ENCODE measurements around the gene ZNF609. TPM values are rescaled to one million over a fixed set of nuclear protein-coding genes. Genes with fewer than 3 reads are reported as not detected.

The ZNF609 gene
- total and polyA plus RNA-seq, 2 of the 13 experiments (the other 11 are each of a cell fraction or from before 2014, with no cell fraction given): 8.9 to 9.9 TPM

DNA sequence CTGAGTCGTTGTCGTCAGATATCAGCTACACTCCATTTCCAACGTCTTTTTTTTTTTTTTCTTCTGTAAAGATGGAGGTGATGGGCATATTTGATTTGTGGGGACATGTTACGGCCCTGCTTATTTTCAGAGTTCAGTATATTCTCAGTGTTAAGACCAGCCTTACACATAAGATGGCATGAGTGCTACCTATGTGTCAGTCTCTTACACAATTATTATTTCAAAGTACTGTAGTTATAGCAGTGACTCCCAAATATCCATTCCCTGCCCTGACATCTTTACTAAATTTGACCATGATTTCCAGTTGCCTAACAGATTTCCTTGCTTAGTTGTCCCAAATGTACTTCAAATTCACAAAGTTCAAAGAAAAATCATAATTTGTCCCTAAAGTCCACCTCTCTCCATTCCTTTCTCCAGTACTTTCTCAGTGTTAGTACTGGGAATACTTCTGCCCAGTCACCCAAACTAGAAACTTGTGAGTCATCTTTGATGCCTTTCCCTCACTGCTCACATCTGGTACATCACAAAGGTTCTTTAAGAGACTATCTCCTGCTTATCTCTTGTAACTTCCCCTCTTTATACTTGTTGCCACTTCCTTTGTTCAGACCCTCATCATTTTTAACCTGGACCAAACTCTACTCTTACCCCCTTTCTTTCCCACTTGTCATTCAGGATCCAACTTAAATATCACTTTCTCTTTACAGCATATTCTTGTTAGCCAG is 67.0 kb downstream of the ZNF609 start (continued):
- TF ChIP-seq, protein P1, sequence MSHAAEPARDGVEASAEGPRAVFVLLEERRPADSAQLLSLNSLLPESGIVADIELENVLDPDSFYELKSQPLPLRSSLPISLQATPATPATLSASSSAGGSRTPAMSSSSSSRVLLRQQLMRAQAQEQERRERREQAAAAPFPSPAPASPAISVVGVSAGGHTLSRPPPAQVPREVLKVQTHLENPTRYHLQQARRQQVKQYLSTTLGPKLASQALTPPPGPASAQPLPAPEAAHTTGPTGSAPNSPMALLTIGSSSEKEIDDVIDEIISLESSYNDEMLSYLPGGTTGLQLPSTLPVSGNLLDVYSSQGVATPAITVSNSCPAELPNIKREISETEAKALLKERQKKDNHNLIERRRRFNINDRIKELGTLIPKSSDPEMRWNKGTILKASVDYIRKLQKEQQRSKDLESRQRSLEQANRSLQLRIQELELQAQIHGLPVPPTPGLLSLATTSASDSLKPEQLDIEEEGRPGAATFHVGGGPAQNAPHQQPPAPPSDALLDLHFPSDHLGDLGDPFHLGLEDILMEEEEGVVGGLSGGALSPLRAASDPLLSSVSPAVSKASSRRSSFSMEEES (CRISPR knock-in tag; IDR thresholded peaks at IDR 0.05): no peak

DNA sequence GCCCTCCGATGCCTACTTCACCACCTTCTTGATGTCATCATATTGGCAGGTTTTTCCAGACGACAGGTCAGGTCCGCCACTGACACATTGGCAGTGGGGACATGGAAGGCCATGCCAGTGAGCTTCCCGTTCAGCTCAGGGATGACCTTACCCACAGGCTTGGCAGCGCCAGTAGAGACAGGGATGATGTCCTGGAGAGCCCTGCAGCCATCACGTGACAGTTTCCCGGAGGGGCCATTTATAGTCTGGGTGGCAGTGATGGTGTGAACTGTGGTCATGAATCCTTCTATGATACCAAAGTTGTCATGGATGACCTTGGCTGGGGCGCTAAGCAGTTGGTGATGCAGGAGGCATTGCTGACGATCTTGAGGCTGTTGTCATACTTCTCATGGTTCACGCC is 68.5 kb downstream of the ZNF609 start:
- POLR2A ChIA-PET: no interaction called here

DNA sequence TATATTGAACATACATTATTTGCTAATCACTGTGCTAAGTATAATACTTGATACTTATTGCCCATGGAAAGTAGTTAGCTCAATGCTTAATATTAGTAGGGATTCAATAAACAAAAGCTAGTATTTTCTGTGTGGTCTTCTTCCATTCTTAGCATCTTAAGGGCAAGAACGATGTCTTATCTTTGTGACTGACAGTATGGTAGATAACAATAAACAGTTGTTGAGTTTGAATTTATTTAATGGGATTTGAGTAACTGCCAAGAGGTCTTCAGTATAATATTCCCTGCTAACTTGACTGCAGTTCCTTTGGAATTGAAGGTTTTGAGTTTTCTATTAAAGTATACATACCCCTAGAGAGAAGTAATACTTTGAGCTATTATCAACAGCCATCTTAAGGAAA is 70.1 kb downstream of the ZNF609 start:
- Histone ChIP-seq H3K79me2 (ENCODE audit: insufficient read depth, low read length) (peaks cover 61% of the 10 kb centered on the region), H3K9ac (ENCODE audit: insufficient read depth, low read depth, low read length) (no peak overlapping the region), H3K27me3 (ENCODE audit: control insufficient read depth in 1 of 2, insufficient read depth in 2 of 2, low read length in 2 of 2) (no peaks in the 10 kb centered on the region), H3K4me1 (ENCODE audit: insufficient read depth, low read length) (peaks cover 26% of the 10 kb centered on the region), H3K27ac (ENCODE audit: extremely low read length, insufficient read depth, low read length) (no peak overlapping the region), H4K20me1 (ENCODE audit: insufficient read depth, low read length) (no peaks in the 10 kb centered on the region), H3K36me3 (replicated peaks in 1 of 2; ENCODE audit: control insufficient read depth in 1 of 2, insufficient read depth in 2 of 2, low read length in 2 of 2) (peaks cover 0 to 1% of the 10 kb centered on the region in 2 experiments; a peak in 2 of 5 replicates), H2AFZ (ENCODE audit: low read length) (no peak overlapping the region), H3K4me3 (replicated peaks in 1 of 3; ENCODE audit: insufficient read depth in 1 of 3, low read depth in 2 of 3, low read length in 3 of 3) (no peak overlapping the region), H3K9me3 (ENCODE audit: low read length) (no peaks in the 10 kb centered on the region), H3K4me2 (ENCODE audit: low read depth, low read length) (no peak overlapping the region)
- in situ Hi-C loops (cut with HindIII; ENCODE audit: extremely low pct_ligation_motif_present, low pct_unique_long_range_greater_than_20kb): no loop called here
- FAIRE-seq (no peak), DNase-seq (ENCODE audit: low spot score) (no peak), ATAC-seq (no peak)
- intact Hi-C loops (cut with micrococcal nuclease; ENCODE audit: unreplicated experiment): no loop called here
- no TSS peak for BruUV-seq (replicated peaks)
- ChIA-PET CTCF (ENCODE audit: low intra/inter-chr PET ratio, low total read pairs) (no interaction called here), POLR2A (no interaction called here)
- 97% methylated on average over 1 of the region's 1 CpG for WGBS (ENCODE audit: low lambda C conversion rate)
- TF ChIP-seq, protein P2, sequence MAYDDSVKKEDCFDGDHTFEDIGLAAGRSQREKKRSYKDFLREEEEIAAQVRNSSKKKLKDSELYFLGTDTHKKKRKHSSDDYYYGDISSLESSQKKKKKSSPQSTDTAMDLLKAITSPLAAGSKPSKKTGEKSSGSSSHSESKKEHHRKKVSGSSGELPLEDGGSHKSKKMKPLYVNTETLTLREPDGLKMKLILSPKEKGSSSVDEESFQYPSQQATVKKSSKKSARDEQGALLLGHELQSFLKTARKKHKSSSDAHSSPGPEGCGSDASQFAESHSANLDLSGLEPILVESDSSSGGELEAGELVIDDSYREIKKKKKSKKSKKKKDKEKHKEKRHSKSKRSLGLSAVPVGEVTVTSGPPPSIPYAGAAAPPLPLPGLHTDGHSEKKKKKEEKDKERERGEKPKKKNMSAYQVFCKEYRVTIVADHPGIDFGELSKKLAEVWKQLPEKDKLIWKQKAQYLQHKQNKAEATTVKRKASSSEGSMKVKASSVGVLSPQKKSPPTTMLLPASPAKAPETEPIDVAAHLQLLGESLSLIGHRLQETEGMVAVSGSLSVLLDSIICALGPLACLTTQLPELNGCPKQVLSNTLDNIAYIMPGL (CRISPR knock-in tag; IDR thresholded peaks at IDR 0.05; ENCODE audit: borderline replicate concordance in 1 of 2, low read depth in 1 of 2): no peak
- TF ChIP-seq, protein P3, sequence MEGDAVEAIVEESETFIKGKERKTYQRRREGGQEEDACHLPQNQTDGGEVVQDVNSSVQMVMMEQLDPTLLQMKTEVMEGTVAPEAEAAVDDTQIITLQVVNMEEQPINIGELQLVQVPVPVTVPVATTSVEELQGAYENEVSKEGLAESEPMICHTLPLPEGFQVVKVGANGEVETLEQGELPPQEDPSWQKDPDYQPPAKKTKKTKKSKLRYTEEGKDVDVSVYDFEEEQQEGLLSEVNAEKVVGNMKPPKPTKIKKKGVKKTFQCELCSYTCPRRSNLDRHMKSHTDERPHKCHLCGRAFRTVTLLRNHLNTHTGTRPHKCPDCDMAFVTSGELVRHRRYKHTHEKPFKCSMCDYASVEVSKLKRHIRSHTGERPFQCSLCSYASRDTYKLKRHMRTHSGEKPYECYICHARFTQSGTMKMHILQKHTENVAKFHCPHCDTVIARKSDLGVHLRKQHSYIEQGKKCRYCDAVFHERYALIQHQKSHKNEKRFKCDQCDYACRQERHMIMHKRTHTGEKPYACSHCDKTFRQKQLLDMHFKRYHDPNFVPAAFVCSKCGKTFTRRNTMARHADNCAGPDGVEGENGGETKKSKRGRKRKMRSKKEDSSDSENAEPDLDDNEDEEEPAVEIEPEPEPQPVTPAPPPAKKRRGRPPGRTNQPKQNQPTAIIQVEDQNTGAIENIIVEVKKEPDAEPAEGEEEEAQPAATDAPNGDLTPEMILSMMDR (CRISPR knock-in tag; IDR thresholded peaks at IDR 0.05): no peak
- TF ChIP-seq, protein P4, sequence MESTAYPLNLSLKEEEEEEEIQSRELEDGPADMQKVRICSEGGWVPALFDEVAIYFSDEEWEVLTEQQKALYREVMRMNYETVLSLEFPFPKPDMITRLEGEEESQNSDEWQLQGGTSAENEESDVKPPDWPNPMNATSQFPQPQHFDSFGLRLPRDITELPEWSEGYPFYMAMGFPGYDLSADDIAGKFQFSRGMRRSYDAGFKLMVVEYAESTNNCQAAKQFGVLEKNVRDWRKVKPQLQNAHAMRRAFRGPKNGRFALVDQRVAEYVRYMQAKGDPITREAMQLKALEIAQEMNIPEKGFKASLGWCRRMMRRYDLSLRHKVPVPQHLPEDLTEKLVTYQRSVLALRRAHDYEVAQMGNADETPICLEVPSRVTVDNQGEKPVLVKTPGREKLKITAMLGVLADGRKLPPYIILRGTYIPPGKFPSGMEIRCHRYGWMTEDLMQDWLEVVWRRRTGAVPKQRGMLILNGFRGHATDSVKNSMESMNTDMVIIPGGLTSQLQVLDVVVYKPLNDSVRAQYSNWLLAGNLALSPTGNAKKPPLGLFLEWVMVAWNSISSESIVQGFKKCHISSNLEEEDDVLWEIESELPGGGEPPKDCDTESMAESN (CRISPR knock-in tag; conservative IDR thresholded peaks at IDR 0.05): no peak
- TF ChIP-seq CHD2 (IDR thresholded peaks at IDR 0.05; ENCODE audit: low read depth, low read length) (no peak), PHF20 (CRISPR knock-in tag; IDR thresholded peaks at IDR 0.05) (no peak)

More for the DNA sequence above, 68.5 kb downstream of the ZNF609 start:
- no TSS peak for BruUV-seq (replicated peaks)
- in situ Hi-C loops (cut with HindIII; ENCODE audit: extremely low pct_ligation_motif_present, low pct_unique_long_range_greater_than_20kb): no loop called here
- Histone ChIP-seq H3K4me2 (ENCODE audit: low read depth, low read length) (no peak overlapping the region), H3K27me3 (ENCODE audit: control insufficient read depth in 1 of 2, insufficient read depth in 2 of 2, low read length in 2 of 2) (no peaks in the 10 kb centered on the region), H4K20me1 (ENCODE audit: insufficient read depth, low read length) (no peaks in the 10 kb centered on the region), H3K27ac (ENCODE audit: extremely low read length, insufficient read depth, low read length) (no peak overlapping the region), H3K79me2 (ENCODE audit: insufficient read depth, low read length) (peaks cover 70% of the 10 kb centered on the region), H3K9me3 (ENCODE audit: low read length) (no peaks in the 10 kb centered on the region), H3K4me3 (replicated peaks in 1 of 3; ENCODE audit: insufficient read depth in 1 of 3, low read depth in 2 of 3, low read length in 3 of 3) (no peak overlapping the region), H3K36me3 (replicated peaks in 1 of 2; ENCODE audit: control insufficient read depth in 1 of 2, insufficient read depth in 2 of 2, low read length in 2 of 2) (peaks cover 0 to 1% of the 10 kb centered on the region in 2 experiments; a peak in 2 of 5 replicates), H3K9ac (ENCODE audit: insufficient read depth, low read depth, low read length) (no peak overlapping the region), H2AFZ (ENCODE audit: low read length) (no peak overlapping the region), H3K4me1 (ENCODE audit: insufficient read depth, low read length) (peaks cover 24% of the 10 kb centered on the region)
- CTCF ChIA-PET (ENCODE audit: low intra/inter-chr PET ratio, low total read pairs): no interaction called here
- TF ChIP-seq RARG (CRISPR knock-in tag; IDR thresholded peaks at IDR 0.05; ENCODE audit: low read depth) (no peak), ZNF431 (CRISPR knock-in tag; IDR thresholded peaks at IDR 0.05; ENCODE audit: borderline replicate concordance, low read depth) (no peak), POGZ (CRISPR knock-in tag; IDR thresholded peaks at IDR 0.05) (no peak), HNRNPL (IDR thresholded peaks at IDR 0.05; ENCODE audit: low read depth, low read length) (no peak)
- no peak for DNase-seq (ENCODE audit: low spot score)
- intact Hi-C loops (cut with micrococcal nuclease; ENCODE audit: unreplicated experiment): no loop called here
- WGBS (ENCODE audit: low lambda C conversion rate): 100% methylated on average over 4 of the region's 10 CpGs
- no peak for ATAC-seq
- FAIRE-seq: no peak
